ENCODE data around the gene ANKRD52.

DNA sequence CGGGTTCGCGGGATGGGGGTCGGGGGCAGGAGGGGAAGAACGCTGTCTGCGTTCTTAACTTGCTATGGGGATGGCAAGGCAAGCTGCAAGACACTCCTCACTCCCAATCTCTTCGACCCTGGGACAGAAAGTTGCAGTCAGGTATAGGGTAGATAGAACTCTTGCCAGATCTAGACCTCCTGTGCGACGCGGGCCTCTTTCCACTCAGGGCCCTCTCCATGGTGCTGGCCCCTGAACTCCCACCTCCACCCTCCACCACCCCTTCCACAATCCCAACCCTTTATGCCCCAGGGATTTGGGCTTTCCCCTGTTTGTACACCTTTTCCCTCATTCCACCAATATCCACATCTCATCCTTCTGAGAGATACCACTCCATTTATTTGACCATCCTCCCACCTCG, 33.2 kb downstream of the ANKRD52 start:
- TF ChIP-seq, protein P1, sequence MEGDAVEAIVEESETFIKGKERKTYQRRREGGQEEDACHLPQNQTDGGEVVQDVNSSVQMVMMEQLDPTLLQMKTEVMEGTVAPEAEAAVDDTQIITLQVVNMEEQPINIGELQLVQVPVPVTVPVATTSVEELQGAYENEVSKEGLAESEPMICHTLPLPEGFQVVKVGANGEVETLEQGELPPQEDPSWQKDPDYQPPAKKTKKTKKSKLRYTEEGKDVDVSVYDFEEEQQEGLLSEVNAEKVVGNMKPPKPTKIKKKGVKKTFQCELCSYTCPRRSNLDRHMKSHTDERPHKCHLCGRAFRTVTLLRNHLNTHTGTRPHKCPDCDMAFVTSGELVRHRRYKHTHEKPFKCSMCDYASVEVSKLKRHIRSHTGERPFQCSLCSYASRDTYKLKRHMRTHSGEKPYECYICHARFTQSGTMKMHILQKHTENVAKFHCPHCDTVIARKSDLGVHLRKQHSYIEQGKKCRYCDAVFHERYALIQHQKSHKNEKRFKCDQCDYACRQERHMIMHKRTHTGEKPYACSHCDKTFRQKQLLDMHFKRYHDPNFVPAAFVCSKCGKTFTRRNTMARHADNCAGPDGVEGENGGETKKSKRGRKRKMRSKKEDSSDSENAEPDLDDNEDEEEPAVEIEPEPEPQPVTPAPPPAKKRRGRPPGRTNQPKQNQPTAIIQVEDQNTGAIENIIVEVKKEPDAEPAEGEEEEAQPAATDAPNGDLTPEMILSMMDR (IDR thresholded peaks at IDR 0.05): no peak
- TF ChIP-seq POLR2A (IDR thresholded peaks at IDR 0.05) (no peak), EP300 (IDR thresholded peaks at IDR 0.05) (no peak), POLR2AphosphoS5 (IDR thresholded peaks at IDR 0.05) (no peak)

Data from suprapubic skin (tissue), 4 donors.